GM12872 (cell line): ENCODE measurements around the gene STC2.

Experiments used
- TF ChIP-seq, protein P1 (sequence below): IDR thresholded peaks from 3 replicates; pipeline ENCODE4 v1.5.1; 2011; ENCODE audit warnings: low read depth, mild to moderate bottlenecking, low read length, moderate library complexity; ENCODE audit not compliant: insufficient read depth

Gene STC2

GRCh38 chr5:173341961-173342430 lies 13.8 kb upstream of the STC2 start:
- TF ChIP-seq, protein P1, sequence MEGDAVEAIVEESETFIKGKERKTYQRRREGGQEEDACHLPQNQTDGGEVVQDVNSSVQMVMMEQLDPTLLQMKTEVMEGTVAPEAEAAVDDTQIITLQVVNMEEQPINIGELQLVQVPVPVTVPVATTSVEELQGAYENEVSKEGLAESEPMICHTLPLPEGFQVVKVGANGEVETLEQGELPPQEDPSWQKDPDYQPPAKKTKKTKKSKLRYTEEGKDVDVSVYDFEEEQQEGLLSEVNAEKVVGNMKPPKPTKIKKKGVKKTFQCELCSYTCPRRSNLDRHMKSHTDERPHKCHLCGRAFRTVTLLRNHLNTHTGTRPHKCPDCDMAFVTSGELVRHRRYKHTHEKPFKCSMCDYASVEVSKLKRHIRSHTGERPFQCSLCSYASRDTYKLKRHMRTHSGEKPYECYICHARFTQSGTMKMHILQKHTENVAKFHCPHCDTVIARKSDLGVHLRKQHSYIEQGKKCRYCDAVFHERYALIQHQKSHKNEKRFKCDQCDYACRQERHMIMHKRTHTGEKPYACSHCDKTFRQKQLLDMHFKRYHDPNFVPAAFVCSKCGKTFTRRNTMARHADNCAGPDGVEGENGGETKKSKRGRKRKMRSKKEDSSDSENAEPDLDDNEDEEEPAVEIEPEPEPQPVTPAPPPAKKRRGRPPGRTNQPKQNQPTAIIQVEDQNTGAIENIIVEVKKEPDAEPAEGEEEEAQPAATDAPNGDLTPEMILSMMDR: no peak

- TF ChIP-seq, protein P1: no peak
These were observed 12.8 kb upstream of the STC2 start for GRCh38 chr5:173340984-173341383.

GRCh38 chr5:173340451-173340850 lies 12.2 kb upstream of the STC2 start:
- TF ChIP-seq, protein P1: no peak

- TF ChIP-seq, protein P1: no peak
These were observed 11.1 kb upstream of the STC2 start for GRCh38 chr5:173339286-173339685.

DNA sequence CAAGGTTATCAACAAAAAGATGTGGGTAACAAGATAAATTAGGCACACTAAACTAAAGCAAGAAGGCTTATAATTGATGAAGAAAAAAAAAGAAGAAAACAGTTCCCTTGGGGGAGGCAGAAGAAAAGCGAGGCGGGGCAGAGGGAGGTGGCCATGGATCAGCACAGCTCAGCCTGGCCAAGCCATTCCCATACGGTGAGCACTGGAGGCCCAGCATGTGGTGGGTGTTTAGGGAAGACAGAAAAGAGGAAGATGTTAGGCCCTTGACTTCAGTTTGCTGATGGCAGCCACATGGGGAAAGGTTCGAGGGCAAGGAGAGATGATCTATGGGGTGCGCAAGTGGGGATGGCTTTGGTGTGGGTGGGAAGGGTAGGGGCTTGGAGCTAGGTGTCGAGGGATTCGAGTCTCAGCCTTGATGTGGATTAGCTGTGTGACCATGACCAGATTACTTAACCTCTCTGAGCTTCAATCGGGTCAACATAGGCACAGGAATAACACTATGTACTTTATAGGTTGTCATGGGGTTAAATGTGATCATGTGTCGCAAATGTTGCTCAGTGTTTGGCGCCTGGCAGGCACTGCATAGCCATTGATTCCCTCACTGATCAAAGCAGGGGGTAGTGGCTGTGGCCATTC lies 10.3 kb upstream of the STC2 start:
- TF ChIP-seq, protein P1: no peak

- TF ChIP-seq, protein P1: no peak
These were observed 6.6 kb upstream of the STC2 start for GRCh38 chr5:173334808-173335207.

GRCh38 chr5:173333925-173334661 lies 5.9 kb upstream of the STC2 start:
- TF ChIP-seq, protein P1: no peak
